Activated naive CD8-positive, alpha-beta T cell treated with anti-CD3 and anti-CD28 coated beads, Interleukin-2, amount 50 U/mL, for 24 hours (primary cell): ENCODE measurements around the gene SCN4B.

Experiments used
- ATAC-seq: fragments of 150-1000 bp; cut with Tn5 transposase; one replicate; pipeline ENCODE4 v1.10.0; 2021
- DNase-seq: peaks from one replicate; pipeline ENCODE4 v3.0.0; 2021
- H3K27ac Mint-ChIP-seq: one replicate; pipeline ENCODE4 v1.8.0; 2021; ENCODE audit warnings: mild to moderate bottlenecking, mixed read lengths
- H3K27me3 Mint-ChIP-seq: one replicate; pipeline ENCODE4 v1.8.0; 2021; ENCODE audit warnings: mixed read lengths
- H3K36me3 Mint-ChIP-seq: one replicate; pipeline ENCODE4 v1.8.0; 2021; ENCODE audit warnings: low read depth, mixed read lengths
- H3K4me1 Mint-ChIP-seq: one replicate; pipeline ENCODE4 v1.8.0; 2021; ENCODE audit warnings: mixed read lengths
- H3K4me3 Mint-ChIP-seq: one replicate; pipeline ENCODE4 v1.8.0; 2021; ENCODE audit warnings: mild to moderate bottlenecking, moderate library complexity, mixed read lengths
- H3K9me3 Mint-ChIP-seq: one replicate; pipeline ENCODE4 v1.8.0; 2021; ENCODE audit warnings: mixed read lengths

Gene SCN4B

GRCh38 chr11:118135796-118136165, 16.8 kb downstream of the SCN4B start:
- Mint-ChIP-seq H3K4me1 (no peaks in the 10 kb centered on the region), H3K9me3 (no peaks in the 10 kb centered on the region), H3K27ac (no peak overlapping the region), H3K36me3 (no peaks in the 10 kb centered on the region), H3K27me3 (peaks cover 24% of the 10 kb centered on the region), H3K4me3 (no peak overlapping the region)
- no peak for DNase-seq
- ATAC-seq, result no peak

DNA sequence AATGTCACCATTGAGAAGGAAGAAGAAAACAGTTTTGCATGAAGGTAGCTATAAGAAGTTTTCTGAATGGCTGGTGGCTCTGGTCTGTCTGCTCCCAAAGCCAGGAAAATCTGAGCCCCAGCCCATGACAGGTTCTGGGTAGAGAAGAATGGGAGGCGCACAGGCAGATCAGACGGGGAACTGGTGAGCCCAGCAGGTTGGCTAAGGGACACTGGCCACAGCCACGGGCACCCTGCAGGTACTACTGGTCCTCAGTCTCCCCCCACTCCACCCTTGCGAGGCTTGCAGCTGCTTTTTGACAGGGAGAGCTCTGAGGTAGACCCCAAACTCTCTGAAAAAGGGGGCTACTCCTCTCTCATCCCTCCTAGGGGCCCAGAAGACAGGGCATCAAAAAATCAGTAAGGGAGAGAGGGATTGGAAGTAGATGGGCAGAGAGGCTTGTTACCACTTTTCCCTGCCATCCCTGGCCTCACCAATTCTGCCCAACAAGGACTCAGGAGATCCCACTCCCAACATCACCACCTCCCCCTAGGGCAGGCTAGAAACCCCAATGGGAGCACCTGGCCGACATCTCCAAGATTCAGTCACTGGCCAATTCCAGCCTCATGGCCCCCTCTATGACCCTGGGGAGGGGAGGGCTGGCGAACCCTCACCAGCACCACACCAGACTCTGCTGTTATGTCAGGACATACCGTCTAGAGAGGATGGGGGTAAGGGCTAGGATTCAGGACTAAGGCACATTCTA, 17.4 kb downstream of the SCN4B start:
- no peaks in the 10 kb centered on the region for H3K9me3 Mint-ChIP-seq
- DNase-seq (no peak), ATAC-seq (no peak)
- H3K4me1 Mint-ChIP-seq, result no peaks in the 10 kb centered on the region
- H3K4me3 Mint-ChIP-seq, result no peak overlapping the region
- H3K27ac Mint-ChIP-seq, result no peak overlapping the region
- H3K27me3 Mint-ChIP-seq, result peaks cover 20% of the 10 kb centered on the region
- no peaks in the 10 kb centered on the region for H3K36me3 Mint-ChIP-seq

- H3K4me1 Mint-ChIP-seq, result no peaks in the 10 kb centered on the region
- DNase-seq (no peak), ATAC-seq (no peak)
- no peaks in the 10 kb centered on the region for H3K9me3 Mint-ChIP-seq
- H3K36me3 Mint-ChIP-seq, result no peaks in the 10 kb centered on the region
- H3K4me3 Mint-ChIP-seq, result no peak overlapping the region
- no peak overlapping the region for H3K27ac Mint-ChIP-seq
- H3K27me3 Mint-ChIP-seq, result peaks cover 18% of the 10 kb centered on the region
Observed at GRCh38 chr11:118133816-118134215, 18.8 kb downstream of the SCN4B start.

DNA sequence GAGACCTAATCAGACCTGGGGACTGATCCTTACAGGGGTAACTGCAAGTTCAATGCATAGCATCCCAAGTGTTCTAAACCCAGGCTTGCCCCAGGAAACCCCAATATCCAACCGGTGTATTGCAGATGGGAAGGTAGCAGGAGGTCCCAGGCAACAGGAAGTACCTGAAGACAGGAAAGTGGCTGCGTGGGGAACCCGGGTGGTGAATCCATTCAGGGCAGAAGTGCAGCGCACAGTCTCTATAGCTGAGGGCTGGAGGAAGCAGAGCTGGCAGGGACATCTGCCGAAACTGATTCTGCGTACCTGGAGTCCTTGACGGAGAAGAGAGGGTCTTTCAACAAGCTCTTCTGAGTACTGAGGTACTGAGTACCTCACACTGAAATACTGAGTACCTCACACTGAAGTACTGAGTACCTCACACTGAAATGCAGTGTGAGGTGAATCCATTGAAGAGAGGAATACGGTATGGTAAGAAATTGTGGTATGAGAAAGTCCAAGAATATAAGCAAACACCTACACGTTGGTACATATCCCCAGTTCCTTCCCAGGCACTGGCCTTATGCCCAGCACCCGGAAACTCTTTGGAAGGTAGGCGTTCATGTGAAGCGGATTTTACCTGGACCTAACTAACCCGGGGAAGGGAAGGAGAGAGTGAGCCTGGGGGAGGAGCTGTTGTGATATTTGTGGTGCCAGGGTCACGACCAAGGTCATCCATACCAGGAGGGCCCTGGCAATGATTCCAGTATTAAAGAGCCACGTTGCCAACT, 20.1 kb downstream of the SCN4B start:
- Mint-ChIP-seq H3K4me1 (no peaks in the 10 kb centered on the region), H3K27ac (no peak overlapping the region), H3K36me3 (no peaks in the 10 kb centered on the region), H3K27me3 (peaks cover 18% of the 10 kb centered on the region), H3K9me3 (no peaks in the 10 kb centered on the region), H3K4me3 (no peak overlapping the region)
- DNase-seq (no peak), ATAC-seq (no peak)

DNA sequence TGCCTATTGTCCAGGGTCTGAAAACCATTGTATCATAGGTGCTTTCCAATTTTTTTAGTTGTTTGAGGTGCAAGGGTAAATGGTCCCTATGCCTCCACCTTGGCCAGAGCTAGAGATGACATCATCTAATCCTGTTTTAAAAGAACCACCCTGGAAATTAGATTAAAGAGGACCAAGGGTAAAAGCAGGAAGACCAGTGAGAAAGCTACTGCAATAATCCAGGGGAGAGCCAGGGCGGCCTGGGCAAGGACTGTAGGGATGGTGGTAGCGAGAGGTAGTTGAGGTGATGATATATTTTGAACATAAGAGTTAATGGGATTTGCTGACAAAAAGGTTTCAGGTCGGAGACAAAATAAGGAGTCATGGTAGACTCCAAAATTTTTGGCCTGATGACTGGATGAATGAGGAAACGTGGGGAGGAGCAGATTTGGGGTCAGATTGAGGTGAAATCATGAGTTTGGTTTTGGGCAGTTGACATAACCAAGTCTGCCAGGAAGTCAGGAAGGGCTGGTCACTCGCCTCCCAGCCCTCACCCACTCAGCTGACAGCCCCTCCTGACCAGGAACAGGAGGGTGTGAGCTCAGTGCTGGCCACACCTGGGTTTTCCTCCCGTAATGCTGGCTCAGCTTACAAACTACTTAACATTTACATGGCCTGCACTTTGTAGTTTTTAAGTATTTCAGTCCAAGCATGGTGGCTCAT, 23.0 kb downstream of the SCN4B start:
- ATAC-seq, result no peak
- no peak overlapping the region for H3K4me3 Mint-ChIP-seq
- H3K4me1 Mint-ChIP-seq, result no peaks in the 10 kb centered on the region
- no peaks in the 10 kb centered on the region for H3K36me3 Mint-ChIP-seq
- H3K9me3 Mint-ChIP-seq, result no peaks in the 10 kb centered on the region
- H3K27ac Mint-ChIP-seq, result no peak overlapping the region
- H3K27me3 Mint-ChIP-seq, result peaks cover 12% of the 10 kb centered on the region
- no peak for DNase-seq

DNA sequence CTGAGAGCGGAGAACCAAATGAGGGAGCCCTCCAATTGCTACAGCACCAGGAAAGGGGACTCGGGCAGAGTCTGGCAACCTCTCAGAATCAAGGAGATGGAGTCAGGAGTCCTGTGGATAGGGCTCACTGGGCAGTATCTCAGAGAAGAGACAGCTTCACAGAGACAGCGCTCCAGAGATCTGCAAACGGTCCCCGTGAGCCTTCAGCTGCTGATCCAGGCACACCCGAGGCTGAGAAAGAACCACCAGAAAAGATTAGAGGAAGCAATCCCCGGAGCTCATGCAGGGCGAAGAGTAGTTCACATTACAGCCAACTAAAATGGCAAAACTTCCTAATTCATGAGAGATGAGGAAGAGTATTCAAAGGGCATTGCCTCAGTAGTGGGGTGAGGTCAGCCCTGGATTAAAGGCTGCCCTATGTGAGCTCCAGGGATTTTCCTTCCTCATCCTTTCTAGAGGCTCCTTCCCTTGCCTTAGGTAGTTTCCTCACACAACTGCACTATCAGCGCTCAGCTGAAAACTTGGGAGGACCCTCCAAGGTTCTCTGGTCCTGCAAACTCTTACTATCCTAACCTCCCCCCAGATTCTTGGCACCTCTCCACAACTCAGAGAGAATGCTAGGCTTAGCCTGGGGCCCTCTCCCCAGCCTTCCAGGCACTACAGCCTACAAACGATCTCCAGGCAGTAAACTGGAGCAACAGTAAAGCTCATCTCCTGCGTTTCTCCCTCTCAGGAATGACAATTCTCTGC, 23.7 kb downstream of the SCN4B start:
- Mint-ChIP-seq H3K27ac (no peak overlapping the region), H3K9me3 (no peaks in the 10 kb centered on the region)
- no peak for ATAC-seq

GRCh38 chr11:118128310-118128709, 24.3 kb downstream of the SCN4B start:
- no peak for ATAC-seq
- no peaks in the 10 kb centered on the region for H3K4me1 Mint-ChIP-seq
- peaks cover 7% of the 10 kb centered on the region for H3K27me3 Mint-ChIP-seq
- DNase-seq, result no peak
- no peak overlapping the region for H3K27ac Mint-ChIP-seq
- H3K4me3 Mint-ChIP-seq, result no peak overlapping the region
- H3K9me3 Mint-ChIP-seq, result no peaks in the 10 kb centered on the region
- no peaks in the 10 kb centered on the region for H3K36me3 Mint-ChIP-seq

More for the DNA sequence above, 23.7 kb downstream of the SCN4B start:
- DNase-seq, result no peak
- Mint-ChIP-seq H3K4me3 (no peak overlapping the region), H3K27me3 (peaks cover 9% of the 10 kb centered on the region), H3K36me3 (no peaks in the 10 kb centered on the region), H3K4me1 (no peaks in the 10 kb centered on the region)

DNA sequence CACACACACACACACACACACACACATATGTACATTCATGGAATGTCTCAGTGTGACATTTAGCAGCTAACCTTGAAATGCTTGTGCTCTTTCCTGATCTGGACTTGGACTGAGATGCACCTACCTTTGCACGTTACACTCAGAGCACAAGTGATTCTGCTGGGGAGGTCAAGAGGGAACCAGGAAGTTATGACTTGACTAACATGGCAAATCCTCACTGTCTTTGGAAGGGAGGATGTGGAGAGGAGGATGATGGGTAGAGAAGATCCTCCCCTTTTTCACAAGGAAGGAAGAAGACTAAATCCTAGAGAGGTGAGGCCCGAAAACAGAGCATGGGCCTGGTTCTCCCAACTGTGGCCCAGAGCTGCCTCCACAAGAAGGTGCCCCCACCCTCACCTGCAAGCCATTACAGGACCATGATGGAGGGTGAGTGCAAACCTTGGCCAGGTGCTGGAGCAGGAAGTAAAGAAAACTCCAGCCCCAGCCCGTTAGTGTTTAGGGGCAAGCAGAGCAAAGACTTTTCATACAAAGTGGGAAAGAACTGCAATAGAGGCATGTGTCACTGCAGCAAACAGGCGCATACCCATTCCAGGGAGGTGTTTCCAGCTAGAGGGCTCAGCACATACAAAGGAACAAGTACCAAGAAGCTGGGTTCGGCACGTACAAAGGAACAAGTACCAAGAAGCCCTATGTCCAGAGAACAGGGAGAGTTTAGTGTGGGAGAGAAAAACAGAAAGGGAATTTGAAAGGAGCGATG, 26.4 kb downstream of the SCN4B start:
- H3K9me3 Mint-ChIP-seq, result no peaks in the 10 kb centered on the region
- H3K4me1 Mint-ChIP-seq, result no peaks in the 10 kb centered on the region
- H3K27me3 Mint-ChIP-seq, result peaks cover 9% of the 10 kb centered on the region
- no peak overlapping the region for H3K4me3 Mint-ChIP-seq
- DNase-seq (no peak), ATAC-seq (no peak)
- H3K36me3 Mint-ChIP-seq, result no peaks in the 10 kb centered on the region
- no peak overlapping the region for H3K27ac Mint-ChIP-seq

DNA sequence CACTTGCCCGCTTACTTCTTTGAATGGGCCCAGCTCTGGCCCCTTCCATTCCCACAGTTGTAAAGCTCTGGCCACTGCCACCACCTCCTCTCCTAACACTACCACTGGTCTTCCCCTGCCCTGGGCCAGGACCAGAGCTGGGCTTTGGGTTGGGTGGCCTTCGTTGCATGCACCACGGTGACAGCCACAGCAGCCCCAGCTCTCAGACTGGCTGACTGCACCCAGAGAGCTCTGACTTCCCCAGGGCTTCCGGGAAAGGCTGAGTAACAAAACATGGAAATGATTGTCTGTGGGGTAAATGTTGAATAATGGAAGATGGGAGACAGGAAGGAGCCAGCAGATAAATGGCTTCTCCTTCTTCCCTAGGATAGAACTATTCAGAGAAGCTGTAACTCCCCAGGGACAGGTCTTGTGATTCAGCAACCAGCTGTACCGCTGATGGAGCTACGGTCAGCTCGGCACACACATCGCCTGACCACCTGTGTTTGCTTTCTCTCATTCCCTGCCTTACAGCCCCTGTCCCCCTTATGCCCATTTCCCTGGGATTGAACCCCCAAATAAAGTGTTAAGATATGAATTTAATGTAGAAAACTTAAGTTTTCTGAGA, 27.6 kb downstream of the SCN4B start:
- Mint-ChIP-seq H3K4me1 (no peaks in the 10 kb centered on the region), H3K27me3 (peaks cover 9% of the 10 kb centered on the region), H3K36me3 (no peaks in the 10 kb centered on the region), H3K27ac (no peak overlapping the region), H3K9me3 (no peaks in the 10 kb centered on the region), H3K4me3 (no peak overlapping the region)
- ATAC-seq, result no peak
- DNase-seq, result no peak

- peaks cover 2% of the 10 kb centered on the region for H3K4me1 Mint-ChIP-seq
- no peak overlapping the region for H3K27ac Mint-ChIP-seq
- ATAC-seq (no peak), DNase-seq (no peak)
- no peaks in the 10 kb centered on the region for H3K9me3 Mint-ChIP-seq
- peaks cover 4% of the 10 kb centered on the region for H3K27me3 Mint-ChIP-seq
- no peaks in the 10 kb centered on the region for H3K36me3 Mint-ChIP-seq
- no peak overlapping the region for H3K4me3 Mint-ChIP-seq
Observed at GRCh38 chr11:118120793-118121192, 31.8 kb downstream of the SCN4B start.

DNA sequence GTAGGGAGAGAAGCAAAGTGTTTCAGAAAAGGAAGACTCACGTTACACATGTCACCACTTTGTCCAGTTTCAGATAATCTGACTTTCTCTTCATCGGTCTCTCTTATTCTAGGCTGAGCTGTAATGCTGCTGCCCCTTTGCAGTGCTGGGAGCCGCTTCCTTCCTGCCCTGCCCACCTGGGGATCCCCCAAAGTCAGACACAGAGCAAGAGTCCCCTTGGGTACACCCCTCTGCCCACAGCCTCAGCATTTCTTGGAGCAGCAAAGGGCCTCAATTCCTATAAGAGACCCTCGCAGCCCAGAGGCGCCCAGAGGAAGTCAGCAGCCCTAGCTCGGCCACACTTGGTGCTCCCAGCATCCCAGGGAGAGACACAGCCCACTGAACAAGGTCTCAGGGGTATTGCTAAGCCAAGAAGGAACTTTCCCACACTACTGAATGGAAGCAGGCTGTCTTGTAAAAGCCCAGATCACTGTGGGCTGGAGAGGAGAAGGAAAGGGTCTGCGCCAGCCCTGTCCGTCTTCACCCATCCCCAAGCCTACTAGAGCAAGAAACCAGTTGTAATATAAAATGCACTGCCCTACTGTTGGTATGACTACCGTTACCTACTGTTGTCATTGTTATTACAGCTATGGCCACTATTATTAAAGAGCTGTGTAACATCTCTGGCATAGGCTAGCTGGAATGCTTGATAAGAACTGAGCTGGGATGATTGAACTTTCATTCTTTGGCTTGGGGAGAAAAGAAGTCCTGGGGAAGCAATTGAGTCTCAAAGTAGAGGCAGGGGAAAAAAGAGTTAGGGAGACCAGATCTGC, 34.6 kb downstream of the SCN4B start:
- peak; percentile 7 for DNase-seq
- peak; percentile 59 for ATAC-seq
- Mint-ChIP-seq H3K27ac (no peak overlapping the region), H3K4me1 (peaks cover 2% of the 10 kb centered on the region), H3K36me3 (no peaks in the 10 kb centered on the region), H3K27me3 (peaks cover 9% of the 10 kb centered on the region), H3K9me3 (no peaks in the 10 kb centered on the region), H3K4me3 (no peak overlapping the region)

- DNase-seq (no peak), ATAC-seq (no peak)
- H3K4me3 Mint-ChIP-seq, result no peak overlapping the region
- no peak overlapping the region for H3K27ac Mint-ChIP-seq
- peaks cover 2% of the 10 kb centered on the region for H3K4me1 Mint-ChIP-seq
- no peaks in the 10 kb centered on the region for H3K36me3 Mint-ChIP-seq
- H3K27me3 Mint-ChIP-seq, result peaks cover 7% of the 10 kb centered on the region
- H3K9me3 Mint-ChIP-seq, result no peaks in the 10 kb centered on the region
Observed at GRCh38 chr11:118115048-118115447, 37.6 kb downstream of the SCN4B start.

GRCh38 chr11:118114266-118114665, 38.4 kb downstream of the SCN4B start:
- Mint-ChIP-seq H3K27me3 (peaks cover 7% of the 10 kb centered on the region), H3K9me3 (no peaks in the 10 kb centered on the region), H3K27ac (no peak overlapping the region), H3K4me1 (peaks cover 2% of the 10 kb centered on the region), H3K4me3 (no peak overlapping the region), H3K36me3 (no peaks in the 10 kb centered on the region)
- ATAC-seq (no peak), DNase-seq (no peak)
